Measurements from ENCODE around the gene CA9.

The CA9 gene

GRCh38 chr9:35675732-35676392, 2.1 kb downstream of the CA9 start:
- DNase-seq: no peak

- no peak for DNase-seq
Observed at GRCh38 chr9:35679091-35679490, 5.4 kb downstream of the CA9 start.

- DNase-seq: no peak
Observed at GRCh38 chr9:35679766-35680330, 6.1 kb downstream of the CA9 start.

GRCh38 chr9:35680331-35681105, 6.8 kb downstream of the CA9 start:
- DNase-seq: no peak

GRCh38 chr9:35681341-35682002, 7.7 kb downstream of the CA9 start:
- no peak for DNase-seq

GRCh38 chr9:35682051-35682450, 8.3 kb downstream of the CA9 start:
- DNase-seq: no peak

GRCh38 chr9:35682520-35683315, 9.0 kb downstream of the CA9 start:
- no peak for DNase-seq

- peak; percentile 2 for DNase-seq
Observed at GRCh38 chr9:35683323-35683722, 9.6 kb downstream of the CA9 start.

GRCh38 chr9:35684921-35685320, 11.2 kb downstream of the CA9 start:
- no peak for DNase-seq

GRCh38 chr9:35685506-35685905, 11.8 kb downstream of the CA9 start:
- DNase-seq: no peak

GRCh38 chr9:35686222-35687203, 12.8 kb downstream of the CA9 start:
- no peak for DNase-seq

GRCh38 chr9:35687306-35687705, 13.6 kb downstream of the CA9 start:
- DNase-seq: no peak

GRCh38 chr9:35687972-35688557, 14.3 kb downstream of the CA9 start:
- no peak for DNase-seq

GRCh38 chr9:35688558-35689541, 15.1 kb downstream of the CA9 start:
- no peak for DNase-seq

GRCh38 chr9:35689542-35690293, 16.0 kb downstream of the CA9 start, which contains the start of gene TPM2:
Gene TPM2, minus strand, starts transcription at chr9:35689925. Its CDS starts 108 bp downstream, at chr9:35689817.
- DNase-seq: no peak

- DNase-seq: no peak
Observed at GRCh38 chr9:35690294-35690613, 16.5 kb downstream of the CA9 start.

- DNase-seq: peak; percentile 29
Observed at GRCh38 chr9:35690614-35691333, 17.0 kb downstream of the CA9 start.

GRCh38 chr9:35691334-35691650, 17.6 kb downstream of the CA9 start:
- no peak for DNase-seq

Data from NCI-H510A treated with DMSO at 0.1 percent for 48 hours (cell line).